Measurements from ENCODE around the gene MARCOL.

DNA sequence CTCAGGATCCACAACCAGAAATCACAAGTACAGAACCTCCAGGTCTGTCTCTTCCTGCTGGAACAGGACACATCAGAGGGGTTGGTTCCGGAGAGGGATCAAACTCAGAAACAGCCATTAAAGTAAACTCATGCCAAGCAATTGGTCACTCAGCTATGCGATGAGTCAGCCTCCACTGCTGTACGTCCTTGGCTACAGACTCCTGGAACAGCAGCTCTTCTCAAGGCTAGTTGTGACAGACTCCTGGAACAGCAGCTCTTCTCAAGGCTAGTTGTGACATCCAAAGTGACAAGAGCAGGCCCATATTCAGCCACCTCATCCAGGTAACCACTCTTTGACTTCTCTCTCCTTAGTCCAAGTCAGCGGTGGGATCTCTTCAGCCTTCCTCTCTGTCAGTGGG is 30.2 kb downstream of the MARCOL start, which contains the start of gene SPINK13:
- TF ChIP-seq, protein P1, sequence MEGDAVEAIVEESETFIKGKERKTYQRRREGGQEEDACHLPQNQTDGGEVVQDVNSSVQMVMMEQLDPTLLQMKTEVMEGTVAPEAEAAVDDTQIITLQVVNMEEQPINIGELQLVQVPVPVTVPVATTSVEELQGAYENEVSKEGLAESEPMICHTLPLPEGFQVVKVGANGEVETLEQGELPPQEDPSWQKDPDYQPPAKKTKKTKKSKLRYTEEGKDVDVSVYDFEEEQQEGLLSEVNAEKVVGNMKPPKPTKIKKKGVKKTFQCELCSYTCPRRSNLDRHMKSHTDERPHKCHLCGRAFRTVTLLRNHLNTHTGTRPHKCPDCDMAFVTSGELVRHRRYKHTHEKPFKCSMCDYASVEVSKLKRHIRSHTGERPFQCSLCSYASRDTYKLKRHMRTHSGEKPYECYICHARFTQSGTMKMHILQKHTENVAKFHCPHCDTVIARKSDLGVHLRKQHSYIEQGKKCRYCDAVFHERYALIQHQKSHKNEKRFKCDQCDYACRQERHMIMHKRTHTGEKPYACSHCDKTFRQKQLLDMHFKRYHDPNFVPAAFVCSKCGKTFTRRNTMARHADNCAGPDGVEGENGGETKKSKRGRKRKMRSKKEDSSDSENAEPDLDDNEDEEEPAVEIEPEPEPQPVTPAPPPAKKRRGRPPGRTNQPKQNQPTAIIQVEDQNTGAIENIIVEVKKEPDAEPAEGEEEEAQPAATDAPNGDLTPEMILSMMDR (conservative IDR thresholded peaks at IDR 0.05; ENCODE audit: low read depth, low read length), result no peak
- TF ChIP-seq EZH2 (IDR thresholded peaks at IDR 0.05; ENCODE audit: borderline replicate concordance, low read depth, low read length, poor library complexity, severe bottlenecking), result no peak
